Prostate gland (tissue), 2 donors: ENCODE measurements around the gene NOSIP.

ENCODE experiments used
- CTCF ChIP-seq, 4 experiments: fragments of 200-600 bp in 2 of 4; fragments of 450-650 bp in 2 of 4; sonication (generic) in 2 of 4; IDR thresholded peaks; 1 replicate in 3 of 4; 2 replicates in 1 of 4; pipeline ENCODE4 v1.5.1; 2016 to 2019; ENCODE audit warnings: antibody characterized with exemption in 4 of 4, mild to moderate bottlenecking in 2 of 4, moderate library complexity in 2 of 4
- POLR2A ChIP-seq: fragments of 450-650 bp; IDR thresholded peaks from one replicate; pipeline ENCODE4 v1.6.1; 2016; ENCODE audit warnings: antibody characterized with exemption, mild to moderate bottlenecking
- POLR2AphosphoS5 ChIP-seq: sonication (generic); formaldehyde crosslinking; IDR thresholded peaks from one replicate; pipeline ENCODE4 v1.6.1; 2017; ENCODE audit warnings: antibody characterized with exemption

- TF ChIP-seq CTCF (IDR thresholded peaks at IDR 0.05) (no peak), POLR2AphosphoS5 (no peak), POLR2A (no peak)
These were observed 22.6 kb downstream of the NOSIP start for GRCh38 chr19:49557641-49558325.
